ENCODE measurements around the gene MPZL1. TPM values are rescaled to one million over a fixed set of nuclear protein-coding genes. Genes with fewer than 3 reads are reported as not detected.
A peak's percentile ranks its signal among the peaks of the same experiment; 100 is the strongest.
"Not testable (repeated sequence)": the region's sequence is repeated elsewhere in the genome, so short reads cannot be mapped to it uniquely, and the experiment has no call there.

MPZL1 gene
- total and polyA plus RNA-seq, 7 donors: 5.2 to 22.4 (median 14.1) TPM

DNA sequence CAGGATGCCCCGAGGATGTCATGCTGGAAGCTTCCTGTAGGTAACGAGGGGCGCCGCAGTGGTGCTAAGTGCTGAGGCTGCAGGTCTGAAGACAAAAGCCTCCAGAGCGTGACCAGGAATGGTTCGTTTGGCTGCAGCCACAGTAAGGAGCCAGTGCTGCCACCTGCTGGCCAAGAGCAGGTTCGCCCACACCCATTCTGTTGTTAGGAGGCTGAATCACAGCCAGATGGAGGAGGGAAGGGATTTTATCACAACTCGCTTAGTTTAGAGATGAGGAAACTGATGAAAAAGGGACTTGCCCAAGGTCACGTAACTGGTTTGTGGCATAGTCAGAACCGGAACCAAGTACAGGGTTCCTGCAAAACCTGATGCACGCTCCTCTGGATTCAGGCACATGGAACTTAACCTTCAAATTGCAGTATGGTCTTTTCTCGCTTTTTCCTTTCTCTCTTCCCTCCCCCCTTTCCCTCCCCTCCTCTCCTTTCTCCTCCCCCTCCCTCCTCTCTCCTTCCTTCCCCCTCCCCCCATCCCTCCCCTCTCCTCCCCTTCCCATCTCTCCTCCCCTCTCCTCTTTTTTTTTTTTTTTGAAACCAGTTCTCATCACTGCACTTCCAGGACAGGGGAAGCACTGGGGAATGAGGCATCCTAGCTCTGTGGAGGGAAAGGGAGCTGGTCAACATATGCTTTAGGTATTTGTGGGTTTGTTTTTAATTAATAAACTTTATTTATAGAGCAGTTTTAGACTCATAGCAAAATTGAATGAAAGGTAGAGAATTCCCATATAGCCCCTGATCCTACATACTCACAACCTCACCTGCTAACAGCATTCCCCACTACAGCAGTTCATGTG, 81.8 kb downstream of the MPZL1 start:
- TF ChIP-seq, protein P1, sequence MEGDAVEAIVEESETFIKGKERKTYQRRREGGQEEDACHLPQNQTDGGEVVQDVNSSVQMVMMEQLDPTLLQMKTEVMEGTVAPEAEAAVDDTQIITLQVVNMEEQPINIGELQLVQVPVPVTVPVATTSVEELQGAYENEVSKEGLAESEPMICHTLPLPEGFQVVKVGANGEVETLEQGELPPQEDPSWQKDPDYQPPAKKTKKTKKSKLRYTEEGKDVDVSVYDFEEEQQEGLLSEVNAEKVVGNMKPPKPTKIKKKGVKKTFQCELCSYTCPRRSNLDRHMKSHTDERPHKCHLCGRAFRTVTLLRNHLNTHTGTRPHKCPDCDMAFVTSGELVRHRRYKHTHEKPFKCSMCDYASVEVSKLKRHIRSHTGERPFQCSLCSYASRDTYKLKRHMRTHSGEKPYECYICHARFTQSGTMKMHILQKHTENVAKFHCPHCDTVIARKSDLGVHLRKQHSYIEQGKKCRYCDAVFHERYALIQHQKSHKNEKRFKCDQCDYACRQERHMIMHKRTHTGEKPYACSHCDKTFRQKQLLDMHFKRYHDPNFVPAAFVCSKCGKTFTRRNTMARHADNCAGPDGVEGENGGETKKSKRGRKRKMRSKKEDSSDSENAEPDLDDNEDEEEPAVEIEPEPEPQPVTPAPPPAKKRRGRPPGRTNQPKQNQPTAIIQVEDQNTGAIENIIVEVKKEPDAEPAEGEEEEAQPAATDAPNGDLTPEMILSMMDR (IDR thresholded peaks at IDR 0.05): peak; percentile 96
- intact Hi-C loops (cut with DNase I): loop anchor here (2.0 to 10.0 kb wide), 3 partner anchors 89 to 209 kb away; no protein-coding TSS in a partner anchor
- Histone ChIP-seq H3K36me3 (ENCODE audit: insufficient read depth in 1 of 2, low read depth in 1 of 2) (no peaks in the 10 kb centered on the region), H3K4me3 (peak overlapping the region; percentile 29), H3K27me3 (ENCODE audit: insufficient read depth in 3 of 3, low read length in 2 of 3) (no peaks in the 10 kb centered on the region), H3K27ac (no peak overlapping the region), H3K4me1 (peaks cover 3% of the 10 kb centered on the region), H3K9me3 (no peaks in the 10 kb centered on the region)
- peak; percentile 97 to 99 (median 98) for ATAC-seq
- DNase-seq: peak; percentile 92 to 95
- WGBS, 3 donors: 14 to 17% (median 16%) methylated on average over 12 of the region's 12 CpGs

DNA sequence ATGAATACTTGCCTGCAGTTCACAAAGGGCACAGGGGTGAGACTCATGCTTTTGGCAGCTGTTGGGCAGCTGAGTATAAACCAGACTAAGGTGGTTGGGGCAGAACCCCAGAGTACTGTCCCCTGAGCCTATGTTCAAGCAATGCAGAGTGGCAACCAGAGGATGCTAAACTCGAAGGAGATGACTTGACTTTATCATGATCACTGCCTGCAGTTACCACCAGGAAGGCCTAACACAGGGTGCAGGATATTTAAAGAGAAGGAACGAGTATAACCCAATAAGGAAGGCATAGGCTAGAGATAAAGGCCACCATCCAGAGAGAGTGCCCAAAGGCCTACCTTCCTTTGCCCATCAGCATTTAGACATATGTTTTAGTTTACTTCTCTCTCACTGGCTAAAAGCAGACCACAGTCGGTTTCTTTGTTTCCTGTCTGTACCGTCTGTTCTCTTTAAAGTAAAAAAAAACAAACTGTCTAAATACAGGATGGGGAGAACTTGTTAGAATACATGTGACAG, 83.3 kb downstream of the MPZL1 start:
- Histone ChIP-seq H3K36me3 (ENCODE audit: insufficient read depth in 1 of 2, low read depth in 1 of 2) (no peaks in the 10 kb centered on the region), H3K9me3 (no peaks in the 10 kb centered on the region), H3K27ac (no peak overlapping the region), H3K27me3 (ENCODE audit: insufficient read depth in 3 of 3, low read length in 2 of 3) (no peaks in the 10 kb centered on the region), H3K4me3 (no peak overlapping the region), H3K4me1 (peaks cover 3% of the 10 kb centered on the region)
- DNase-seq: no peak
- no peak for ATAC-seq
- intact Hi-C loops (cut with DNase I): loop anchor here (10.0 kb wide), 2 partner anchors 200 to 210 kb away; no protein-coding TSS in a partner anchor
- TF ChIP-seq, protein P1 (IDR thresholded peaks at IDR 0.05): no peak
- 76 to 77% (median 76%) methylated on average over 4 of the region's 4 CpGs for WGBS, 3 donors

DNA sequence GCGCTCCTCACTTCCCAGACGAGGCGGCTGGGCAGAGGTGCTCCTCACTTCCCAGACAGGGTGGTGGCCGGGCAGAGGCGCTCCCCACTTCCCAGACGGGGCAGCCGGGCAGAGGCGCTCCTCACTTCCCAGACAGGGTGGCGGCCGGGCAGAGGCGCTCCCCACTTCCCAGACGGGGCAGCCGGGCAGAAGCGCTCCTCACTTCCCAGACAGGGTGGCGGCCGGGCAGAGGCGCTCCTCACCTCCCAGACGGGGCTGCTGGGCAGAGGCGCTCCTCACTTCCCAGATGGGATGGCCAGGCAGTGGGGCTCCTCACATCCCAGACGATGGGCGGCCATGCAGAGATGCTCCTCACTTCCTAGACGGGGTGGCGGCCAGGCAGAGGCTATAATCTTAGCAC, 84.5 kb downstream of the MPZL1 start:
- intact Hi-C loops (cut with DNase I): loop anchor here (10.0 kb wide), 2 partner anchors 201 to 211 kb away; no protein-coding TSS in a partner anchor

DNA sequence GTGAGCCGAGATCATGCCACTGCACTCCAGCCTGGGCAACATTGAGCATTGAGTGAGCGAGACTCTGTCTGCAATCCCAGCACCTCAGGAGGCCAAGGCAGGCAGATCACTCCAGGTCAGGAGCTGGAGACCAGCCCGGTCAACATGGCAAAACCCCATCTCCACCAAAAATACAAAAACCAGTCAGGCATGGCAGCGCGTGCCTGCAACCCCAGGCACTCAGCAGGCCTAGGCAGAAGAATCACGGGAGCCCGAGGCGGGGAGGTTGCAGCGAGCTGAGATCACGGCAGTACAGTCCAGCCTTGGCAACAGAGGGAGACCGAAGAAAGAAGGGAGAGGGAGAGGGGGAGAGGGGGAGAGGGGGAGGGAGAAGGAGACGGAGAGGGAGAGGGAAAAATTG, 84.9 kb downstream of the MPZL1 start:
- H3K4me1 ChIP-seq; DNase-seq; ATAC-seq; H3K27ac ChIP-seq; H3K9me3 ChIP-seq; H3K27me3 ChIP-seq (ENCODE audit: insufficient read depth in 3 of 3, low read length in 2 of 3); H3K4me3 ChIP-seq; H3K36me3 ChIP-seq (ENCODE audit: insufficient read depth in 1 of 2, low read depth in 1 of 2): not testable (repeated sequence)
- intact Hi-C loops (cut with DNase I): loop anchor here (10.0 kb wide), 2 partner anchors 202 to 212 kb away; no protein-coding TSS in a partner anchor
- 94 to 97% (median 97%) methylated on average over 9 to 12 of the region's 12 CpGs for WGBS, 3 donors

More for the DNA sequence above, 84.5 kb downstream of the MPZL1 start:
- H3K9me3 ChIP-seq; H3K36me3 ChIP-seq (ENCODE audit: insufficient read depth in 1 of 2, low read depth in 1 of 2); H3K27me3 ChIP-seq (ENCODE audit: insufficient read depth in 3 of 3, low read length in 2 of 3); H3K4me1 ChIP-seq; DNase-seq; H3K4me3 ChIP-seq; H3K27ac ChIP-seq; ATAC-seq: not testable (repeated sequence)
- WGBS, 3 donors: 94 to 96% (median 94%) methylated on average over 22 to 23 of the region's 23 CpGs

DNA sequence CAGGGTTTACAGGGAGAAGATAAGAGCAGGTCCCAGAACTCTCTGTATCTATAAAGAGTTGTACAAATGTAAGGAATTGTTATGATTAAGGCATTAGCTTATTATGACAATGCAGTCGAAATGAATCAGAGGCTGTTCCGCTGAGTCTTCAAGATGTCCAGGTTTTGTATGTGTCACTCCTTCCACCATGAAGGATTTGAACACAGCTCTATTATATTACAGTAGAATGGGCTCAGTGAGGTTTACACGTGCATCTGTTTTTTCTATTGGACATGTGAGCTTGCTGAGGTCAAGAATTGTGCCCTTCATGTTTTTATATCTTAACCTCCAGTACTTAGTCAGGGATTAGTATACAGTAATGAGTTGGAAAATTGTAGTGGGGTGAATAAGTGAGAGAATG, 86.3 kb downstream of the MPZL1 start:
- TF ChIP-seq, protein P1 (IDR thresholded peaks at IDR 0.05): no peak
- no peak for DNase-seq
- WGBS, 3 donors: 86 to 88% (median 87%) methylated on average over 3 of the region's 3 CpGs
- H3K36me3 ChIP-seq (ENCODE audit: insufficient read depth in 1 of 2, low read depth in 1 of 2): no peaks in the 10 kb centered on the region
- intact Hi-C loops (cut with DNase I): loop anchor here (10.0 kb wide), 2 partner anchors 203 to 213 kb away; no protein-coding TSS in a partner anchor
- no peak overlapping the region for H3K4me3 ChIP-seq
- no peak for ATAC-seq
- H3K9me3 ChIP-seq: peaks cover 6% of the 10 kb centered on the region
- no peak overlapping the region for H3K27ac ChIP-seq
- H3K27me3 ChIP-seq (ENCODE audit: insufficient read depth in 3 of 3, low read length in 2 of 3): no peaks in the 10 kb centered on the region
- H3K4me1 ChIP-seq: peaks cover 2% of the 10 kb centered on the region
